GM12878 (cell line): Measurements from ENCODE around the gene MRTFA. TPM values are rescaled to one million over a fixed set of nuclear protein-coding genes. Genes with fewer than 3 reads are reported as not detected.

Experiments
- ATAC-seq: fragments of 200-7000 bp; cut with Tn5 transposase; 3 replicates; pipeline ENCODE4 v1.9.1; 2020; ENCODE audit warnings: mild to moderate bottlenecking, moderate library complexity
- BruUV-seq: library from RNA; stranded (reverse); fragments of 400-500 nt; replicated peaks from 2 replicates; lab custom pipeline; 2021; lab: Mats Ljungman, UMichigan
- CTCF ChIA-PET: fragments of 300-600 bp; sonication (Branson Sonifier 250); formaldehyde crosslinking; extraction: SDS; loops from one replicate; lab custom pipeline; 2021; ENCODE audit warnings: inconsistent platforms; lab: Yijun Ruan, JAX
- POLR2A ChIA-PET: fragments of 350-600 bp; formaldehyde crosslinking; extraction: SDS; loops from one replicate; lab custom pipeline; 2021; ENCODE audit warnings: inconsistent platforms; lab: Charles Lee
- RAD21 ChIA-PET: fragments of 300-600 bp; sonication (Branson Sonifier 250); formaldehyde crosslinking; loops from one replicate; lab custom pipeline; 2023; ENCODE audit warnings: antibody characterized with exemption; ENCODE audit not compliant: unreplicated experiment; lab: Charles Lee
- SMC1A ChIA-PET: fragments of 300-600 bp; sonication (Branson Sonifier 250); formaldehyde crosslinking; loops from one replicate; lab custom pipeline; 2023; ENCODE audit not compliant: unreplicated experiment, uncharacterized antibody; lab: Charles Lee
- DNase-seq: peaks from one replicate; pipeline ENCODE4 v3.0.0-alpha.2; 2011; ENCODE audit warnings: low read depth, low spot score
- FAIRE-seq: peaks from 3 replicates; lab custom pipeline; 2011; peaks lifted over from hg19 to GRCh38; lab: Jason Lieb, UNC
- H2AFZ ChIP-seq: 2 replicates; pipeline ENCODE4 v1.6.0; 2011; ENCODE audit warnings: low read depth, low read length, control low read depth; ENCODE audit not compliant: control insufficient read depth
- H3K27ac ChIP-seq: 2 replicates; pipeline ENCODE4 v1.5.1; 2011; ENCODE audit warnings: control low read depth; ENCODE audit not compliant: control insufficient read depth, insufficient read depth
- H3K27me3 ChIP-seq, 2 experiments: replicated peaks in 1 of 2; 2 replicates each; pipeline versions ENCODE4 v1.6.0 to v1.6.1; 2011; ENCODE audit warnings: low read length in 1 of 2; ENCODE audit not compliant: control insufficient read depth in 2 of 2, insufficient read depth in 2 of 2
- H3K36me3 ChIP-seq, 2 experiments: 2 replicates each; pipeline ENCODE4 v1.5.1; 2011; ENCODE audit warnings: low read length in 1 of 2; ENCODE audit not compliant: control insufficient read depth in 2 of 2, insufficient read depth in 2 of 2
- H3K4me1 ChIP-seq: 2 replicates; pipeline ENCODE4 v1.6.1; 2011; ENCODE audit warnings: mild to moderate bottlenecking, low read length, moderate library complexity, mixed read lengths; ENCODE audit not compliant: control insufficient read depth, insufficient read depth
- H3K4me2 ChIP-seq: 2 replicates; pipeline ENCODE4 v1.6.0; 2011; ENCODE audit warnings: control low read depth; ENCODE audit not compliant: control insufficient read depth, insufficient read depth
- H3K4me3 ChIP-seq: fragments of 200-600 bp; sonication (generic); 2 replicates; pipeline ENCODE4 v1.5.1; 2016
- H3K79me2 ChIP-seq: 2 replicates; pipeline ENCODE4 v1.6.0; 2011; ENCODE audit warnings: low read length; ENCODE audit not compliant: control insufficient read depth, insufficient read depth
- H3K9ac ChIP-seq: 2 replicates; pipeline ENCODE4 v1.8.0; 2011; ENCODE audit warnings: low read length, control low read depth, mixed read lengths; ENCODE audit not compliant: control insufficient read depth, insufficient read depth
- H3K9me3 ChIP-seq: replicated peaks from 3 replicates; pipeline ENCODE4 v1.5.1; 2011; ENCODE audit warnings: mild to moderate bottlenecking, low read length; ENCODE audit not compliant: control insufficient read depth, insufficient read depth
- H4K20me1 ChIP-seq: 2 replicates; pipeline ENCODE4 v1.6.0; 2011; ENCODE audit not compliant: control insufficient read depth, insufficient read depth
- ASH2L ChIP-seq: fragments of 300-600, 200-600 bp; sonication (generic); IDR thresholded peaks from 2 replicates; pipeline ENCODE4 v1.6.1; 2017; ENCODE audit warnings: low read depth, mild to moderate bottlenecking, borderline replicate concordance
- GATAD2B ChIP-seq: fragments of 450-650 bp; conservative IDR thresholded peaks from 2 replicates; pipeline ENCODE4 v1.6.1; 2017; ENCODE audit warnings: low read depth, mild to moderate bottlenecking, moderate library complexity
- HDGF ChIP-seq: fragments of 450-650 bp; IDR thresholded peaks from 2 replicates; pipeline ENCODE4 v1.6.1; 2016; ENCODE audit warnings: antibody characterized with exemption
- JUNB ChIP-seq: IDR thresholded peaks from 2 replicates; pipeline ENCODE4 v1.6.1; 2016; ENCODE audit warnings: antibody characterized with exemption, mild to moderate bottlenecking
- NBN ChIP-seq: fragments of 450-650 bp; IDR thresholded peaks from 2 replicates; pipeline ENCODE4 v1.6.1; 2016
- PBX3 ChIP-seq: IDR thresholded peaks from 2 replicates; pipeline ENCODE4 v1.6.1; 2011; ENCODE audit warnings: mild to moderate bottlenecking, low read depth, low read length, moderate library complexity; ENCODE audit not compliant: insufficient replicate concordance
- PKNOX1 ChIP-seq: fragments of 450-650 bp; IDR thresholded peaks from 2 replicates; pipeline ENCODE4 v1.6.1; 2016; ENCODE audit warnings: mild to moderate bottlenecking
- SPI1 ChIP-seq: IDR thresholded peaks from 2 replicates; pipeline ENCODE4 v1.6.1; 2011; ENCODE audit warnings: low read depth, mild to moderate bottlenecking, low read length, moderate library complexity, borderline replicate concordance; ENCODE audit not compliant: insufficient read depth
- SRF ChIP-seq, 2 experiments: IDR thresholded peaks; 2 replicates each; pipeline ENCODE4 v1.6.1; 2011; ENCODE audit warnings: low read depth in 2 of 2, low read length in 2 of 2, mild to moderate bottlenecking in 1 of 2, moderate library complexity in 1 of 2
- TCF3 ChIP-seq: IDR thresholded peaks from 2 replicates; pipeline ENCODE4 v1.6.1; 2012; ENCODE audit warnings: low read depth, mild to moderate bottlenecking, low read length, borderline replicate concordance; ENCODE audit not compliant: insufficient read depth
- ZBED1 ChIP-seq: IDR thresholded peaks from 2 replicates; pipeline ENCODE4 v1.6.1; 2016; ENCODE audit warnings: borderline replicate concordance
- ZBTB11 ChIP-seq: fragments of 450-650 bp; formaldehyde crosslinking; IDR thresholded peaks from 2 replicates; pipeline ENCODE4 v1.5.0; 2022; ENCODE audit warnings: mild to moderate bottlenecking, missing genetic modification characterization
- WGBS: methylation state at CpG from one replicate; pipeline ENCODE4 v1.1.6; 2016; ENCODE audit warnings: low lambda C conversion rate; ENCODE audit not compliant: insufficient replicate concordance, insufficient coverage; ENCODE audit errors: missing lambda C conversion rate; 5-methylcytosine and 5-hydroxymethylcytosine counted together
- in situ Hi-C: fragments of 300-500 bp; cut with MboI; formaldehyde crosslinking; loops from 9 replicates; pipeline ENCODE4 v1.14.3; 2018; ENCODE audit warnings: mixed read lengths
- intact Hi-C: fragments of 100-400 bp; cut with micrococcal nuclease; formaldehyde crosslinking; loops from one replicate; pipeline ENCODE4 v1.14.2; 2022; ENCODE audit not compliant: unreplicated experiment
- polyA plus RNA-seq, 11 experiments: library from polyadenylated mRNA; depleted of rRNA in 4 of 11; unstranded in 6 of 11; stranded (reverse) in 5 of 11; fragments of >200 nt; fragmentation: Nextera tagmentation in 4 of 11; fragmentation: Illumina TruSeq in 1 of 11; extraction: Ambion mirVana in 4 of 11; extraction: Trizol in 1 of 11; gene quantifications; 1 replicate in 1 of 11; 2 replicates in 10 of 11; pipeline versions ENCODE4 v1.2.1 to v1.2.3, GENCODE V29; 2011 to 2016; ENCODE audit warnings: inconsistent platforms in 2 of 11, missing spikeins in 2 of 11, low read depth in 1 of 11
- total RNA-seq, 4 experiments: library from RNA; depleted of rRNA in 3 of 4; stranded (reverse); fragments of >200 nt in 3 of 4; fragmentation: Illumina TruSeq in 1 of 4; extraction: Trizol in 1 of 4; gene quantifications; 2 replicates each; pipeline versions ENCODE4 v1.2.1 to v1.2.3, GENCODE V29; 2013 to 2021

The MRTFA gene
- total and polyA plus RNA-seq, 10 of the 15 experiments (the other 5 are each of a cell fraction or from before 2014, with no cell fraction given), result 2.0 to 63.9 (median 17.9) TPM

DNA sequence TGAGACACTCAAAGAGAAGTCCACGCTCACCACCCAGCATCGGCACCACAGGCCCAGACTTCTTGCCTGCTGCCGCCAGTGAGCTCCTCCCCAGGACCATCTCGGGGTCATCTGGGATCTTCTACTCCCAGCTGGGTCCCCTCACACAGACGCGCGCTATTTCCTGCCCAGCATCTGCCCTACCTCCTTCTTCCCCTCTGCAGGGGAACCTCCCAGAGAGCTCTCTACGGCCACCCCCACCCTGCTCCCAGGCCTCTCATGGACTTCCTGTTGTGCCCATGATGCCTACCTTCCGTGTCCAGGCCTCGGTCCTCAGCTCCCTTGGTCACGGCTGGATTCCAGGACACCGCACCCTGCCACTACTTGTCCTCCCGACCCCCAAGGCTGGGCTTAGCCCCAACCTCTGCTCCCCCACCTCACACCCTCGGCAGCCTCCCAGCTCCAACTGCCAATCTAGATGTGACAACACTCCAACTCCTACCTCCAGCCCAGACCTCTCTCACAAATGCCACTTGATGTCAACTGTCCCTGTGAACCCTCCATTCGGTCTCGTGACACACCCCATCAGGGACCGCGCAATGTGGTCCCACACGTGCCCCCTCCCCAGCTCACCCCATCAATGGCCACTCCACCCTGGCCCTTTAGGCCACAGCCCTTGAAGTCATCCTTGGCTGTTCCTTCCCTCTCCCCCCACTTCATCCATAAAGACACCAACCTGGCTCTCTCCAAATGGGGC is 220.8 kb downstream of the MRTFA start:
- H3K4me3 ChIP-seq, result peak overlapping the region; percentile 49
- H2AFZ ChIP-seq, result peak overlapping the region; percentile 33; the same call in 1 of the 2 replicates
- peaks cover 17 to 48% of the 10 kb centered on the region in 2 experiments for H3K36me3 ChIP-seq
- peak overlapping the region; percentile 71 for H3K27ac ChIP-seq
- FAIRE-seq, result peak; percentile 38
- no peaks in the 10 kb centered on the region for H4K20me1 ChIP-seq
- intact Hi-C loops, result no loop called here
- CTCF ChIA-PET, result interaction anchor here (0.7 to 2.9 kb wide), 14 partner anchors 9 to 484 kb away, joined by 3 to 19 read pairs (median 4); no protein-coding TSS in a partner anchor
- H3K4me2 ChIP-seq, result peak overlapping the region; percentile 83
- no peaks in the 10 kb centered on the region for H3K27me3 ChIP-seq
- RAD21 ChIA-PET, result interaction anchor here (0.5 to 3.4 kb wide), 13 partner anchors 16 to 483 kb away, joined by 3 to 32 read pairs (median 4); partner anchors contain the start of gene SGSM3
- SMC1A ChIA-PET, result interaction anchor here (0.7 to 2.0 kb wide), 14 partner anchors 12 to 230 kb away, joined by 3 to 21 read pairs (median 4); no protein-coding TSS in a partner anchor
- peak; percentile 59 for ATAC-seq
- TF ChIP-seq SRF (IDR thresholded peaks at IDR 0.05; ENCODE audit: low read depth in 2 of 2, low read length in 2 of 2) (peak; percentile 79 to 82), PBX3 (peak; percentile 25), PKNOX1 (peak; percentile 12; the same call in 1 of the 2 replicates), NBN (0 out of 2 replicates have a peak, but pooled peaks have one; percentile 20), GATAD2B (no peak), TCF3 (peak; percentile 45; the same call in 1 of the 2 replicates), ZBED1 (no peak), ASH2L (no peak), SPI1 (peak; percentile 5; the same call in 1 of the 2 replicates), HDGF (peak; percentile 67), ZBTB11 (CRISPR knock-in tag) (no peak), JUNB (no peak)
- TF ChIP-seq, all 136 proteins: peak for 7
- POLR2A ChIA-PET, result interaction anchor here (0.6 to 2.4 kb wide), 10 partner anchors 12 to 441 kb away, joined by 3 to 13 read pairs (median 3); partner anchors contain the start of genes ST13 and XPNPEP3
- Histone ChIP-seq H3K9ac (peak overlapping the region; percentile 27), H3K4me1 (peaks cover 44% of the 10 kb centered on the region), H3K9me3 (no peaks in the 10 kb centered on the region), H3K79me2 (peaks cover 1% of the 10 kb centered on the region)
- no peak for DNase-seq
- in situ Hi-C loops, result no loop called here
- BruUV-seq, result no TSS peak
- WGBS, result 27% methylated on average over 19 of the region's 19 CpGs
